ENCODE results near the gene SSBP4.
"Not testable (repeated sequence)": the region's sequence is repeated elsewhere in the genome, so short reads cannot be mapped to it uniquely, and the experiment has no call there.

Gene SSBP4

DNA sequence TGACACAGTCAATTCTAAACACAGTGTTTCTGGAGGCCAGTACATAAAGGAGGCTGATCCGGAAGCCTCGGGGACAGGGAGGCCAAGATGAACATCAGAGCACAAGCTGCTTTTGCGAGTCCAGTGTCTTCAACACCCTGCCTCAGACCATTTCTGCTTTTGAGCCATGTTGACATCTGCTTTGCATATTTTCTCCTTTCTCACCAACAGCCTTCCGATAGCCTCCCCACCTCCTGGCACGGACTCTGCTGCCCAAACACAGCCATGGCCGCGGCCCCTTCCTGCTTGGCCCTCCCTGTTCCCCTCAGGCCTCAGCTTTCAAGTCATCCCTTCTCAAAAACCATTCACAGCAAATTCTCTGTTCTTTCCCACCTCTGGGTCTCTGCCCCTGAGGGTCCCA lies 25.4 kb upstream of the SSBP4 start:
- DNase-seq (ENCODE audit: low read depth) = no peak

DNA sequence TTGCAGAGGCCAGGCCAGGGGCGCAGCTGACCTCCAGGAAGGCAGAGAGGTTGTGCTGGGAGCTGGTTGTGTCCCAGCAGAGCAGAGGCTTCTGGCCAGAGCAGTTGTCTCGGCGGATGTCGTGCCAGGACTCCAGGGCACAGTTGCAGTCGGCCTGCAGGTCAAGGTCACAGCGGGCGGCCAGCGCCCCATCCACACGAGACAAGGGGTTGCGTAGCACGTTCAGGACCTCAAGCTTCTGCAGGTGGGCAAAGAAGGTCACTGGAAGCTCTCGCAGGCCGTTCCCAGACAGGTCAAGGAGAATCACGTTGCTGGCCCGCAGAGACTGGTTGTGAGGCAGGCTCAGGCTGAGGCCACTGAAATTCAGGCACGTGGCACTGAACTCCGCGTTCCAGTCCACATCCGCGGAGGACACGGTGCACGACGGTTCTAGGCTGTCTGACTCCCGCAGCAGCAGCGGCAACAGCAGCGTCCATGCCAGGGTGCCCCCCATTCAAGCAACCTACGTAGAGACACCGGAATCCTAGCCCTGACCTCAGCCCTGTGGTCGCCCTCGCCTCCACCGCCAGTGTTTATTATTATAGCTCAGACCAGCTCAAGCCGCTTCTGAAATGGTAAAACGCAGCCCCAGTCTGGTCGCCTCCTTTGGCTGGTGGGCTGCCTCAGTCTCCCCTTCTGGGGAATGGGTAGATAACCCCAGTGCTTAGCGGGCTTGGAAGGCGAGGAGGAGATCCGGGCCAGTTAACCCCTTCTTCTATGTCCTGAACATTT lies 22.5 kb upstream of the SSBP4 start:
- no peak for DNase-seq (ENCODE audit: low read depth)

DNA sequence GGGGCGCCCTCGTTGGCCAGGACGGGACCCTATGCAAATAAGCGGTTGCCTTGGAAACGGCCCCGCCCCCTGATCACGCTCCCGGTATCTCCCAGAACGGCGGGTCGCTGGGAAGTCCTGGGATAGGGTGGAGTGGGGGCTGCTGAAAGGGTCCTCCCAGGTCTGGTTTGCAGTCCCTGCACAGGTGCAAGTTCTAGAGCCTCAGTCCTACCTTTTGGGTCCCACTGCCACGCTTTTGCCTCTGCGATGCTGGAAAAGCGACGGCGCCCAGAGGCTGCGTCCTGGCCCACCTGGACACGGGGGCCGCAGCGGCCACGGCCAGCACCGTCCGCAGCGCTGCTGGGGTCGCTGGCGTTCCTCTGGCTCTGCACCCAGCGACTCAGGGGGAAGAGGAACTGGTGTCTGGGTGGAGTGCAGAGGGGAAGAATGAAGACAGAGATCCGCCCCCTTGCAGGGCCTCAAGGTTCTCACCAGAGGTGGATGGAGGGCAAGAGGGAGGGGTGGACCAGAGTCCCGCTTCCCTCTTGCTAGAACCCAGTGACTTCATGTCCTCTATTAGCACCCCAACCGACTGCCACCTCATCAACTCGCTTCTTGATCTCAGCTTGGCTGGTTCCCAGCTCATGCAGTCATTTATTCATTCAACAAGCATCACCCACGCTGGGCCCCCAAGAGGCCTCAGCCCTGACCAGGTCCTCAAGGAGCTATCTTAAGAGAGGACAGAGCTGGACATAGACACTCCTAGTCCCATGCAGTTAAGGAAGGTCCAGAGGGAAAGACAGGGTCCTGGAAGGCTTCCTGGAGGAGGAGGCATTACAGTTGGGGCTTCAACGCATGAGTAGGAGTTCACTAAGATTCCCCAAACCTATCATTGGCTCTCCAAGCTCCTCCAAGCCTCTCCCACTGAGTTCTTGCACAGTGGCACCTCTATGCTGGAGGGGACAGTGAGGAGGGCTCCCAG lies 21.7 kb upstream of the SSBP4 start, which contains the start of gene LRRC25:
Gene LRRC25 (minus strand): TSS at position 381 of the 961 bp plus-strand sequence. CDS start 659 bp downstream, outside the sequence.
- no peak for DNase-seq (ENCODE audit: low read depth)

DNA sequence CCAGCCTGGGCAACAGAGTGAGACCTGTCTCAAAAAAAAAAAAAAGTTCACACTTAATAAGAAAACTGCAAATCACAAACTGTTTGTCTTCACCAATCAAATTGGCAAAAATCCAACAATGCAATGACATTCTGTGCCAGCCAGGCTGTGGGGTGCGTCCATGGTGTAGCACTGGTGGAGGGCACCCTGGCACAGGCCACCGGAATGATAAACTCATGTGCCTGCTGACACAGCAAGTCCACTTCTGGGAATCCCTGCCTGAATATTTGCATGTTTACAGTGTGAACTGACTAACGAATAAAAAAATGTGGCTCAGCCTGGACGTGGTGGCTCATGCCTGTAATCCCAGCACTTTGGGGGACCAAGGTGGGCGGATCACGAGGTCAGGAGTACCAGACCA lies 20.2 kb upstream of the SSBP4 start:
- no peak for DNase-seq (ENCODE audit: low read depth)

DNA sequence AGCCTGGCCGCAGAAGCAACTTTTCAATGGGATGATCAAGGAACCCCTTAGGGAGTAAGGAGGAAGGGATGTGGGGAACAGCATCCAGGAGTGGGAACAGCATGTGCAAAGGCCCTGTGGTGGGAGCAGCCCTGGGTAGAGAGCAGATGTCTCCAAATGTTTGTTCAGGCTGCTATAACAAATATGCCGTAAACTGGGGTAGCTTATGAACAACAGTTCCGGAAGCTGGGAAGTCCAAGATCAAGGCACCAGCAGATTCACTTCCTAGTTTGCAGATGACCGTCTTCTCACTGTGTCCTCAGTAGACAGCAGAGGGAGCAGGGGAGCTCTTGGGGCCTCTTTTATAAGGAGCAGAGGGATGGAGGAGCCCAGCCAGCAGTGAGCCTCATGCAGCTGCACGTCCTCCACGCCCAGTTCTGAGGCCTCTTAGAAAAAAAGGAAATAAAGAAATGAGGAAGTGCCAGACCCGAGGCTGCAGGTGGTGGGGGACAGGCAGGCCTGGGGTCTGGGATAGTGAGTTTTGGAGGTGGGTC lies 17.6 kb upstream of the SSBP4 start:
- no peak for DNase-seq (ENCODE audit: low read depth)

DNA sequence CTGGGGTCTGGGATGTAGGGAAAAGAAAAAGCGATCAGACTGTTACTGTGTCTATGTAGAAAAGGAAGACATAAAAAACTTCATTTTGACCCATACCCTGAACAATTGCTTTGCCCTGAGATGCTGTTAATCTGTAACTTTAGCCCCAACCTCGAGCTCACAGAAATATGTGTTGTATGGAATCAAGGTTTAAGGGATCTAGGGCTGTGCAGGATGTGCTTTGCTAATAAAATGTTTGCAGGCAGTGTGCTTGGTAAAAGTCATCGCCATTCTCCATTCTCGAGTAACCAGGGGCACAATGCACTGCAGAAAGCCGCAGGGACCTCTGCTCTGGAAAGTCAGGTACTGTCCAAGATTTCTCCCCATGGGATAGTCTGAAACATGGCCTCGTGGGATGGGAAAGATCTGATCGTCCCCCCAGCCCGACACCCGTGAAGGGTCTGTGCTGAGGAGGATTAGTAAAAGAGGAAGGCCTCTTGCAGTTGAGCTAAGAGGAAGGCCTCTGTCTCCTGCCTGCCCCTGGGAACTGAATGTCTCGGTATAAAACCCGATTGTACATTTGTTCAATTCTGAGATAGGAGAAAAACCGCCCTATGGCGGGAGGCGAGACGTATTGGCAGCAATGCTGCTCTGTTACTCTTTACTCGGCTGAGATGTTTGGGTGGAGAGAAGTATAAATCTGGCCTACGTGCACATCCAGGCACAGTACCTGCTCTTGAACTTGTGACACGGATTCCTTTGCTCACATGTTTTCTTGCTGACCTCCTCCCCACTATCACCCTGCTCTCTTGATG lies 16.5 kb upstream of the SSBP4 start:
- DNase-seq (ENCODE audit: low read depth) = not testable (repeated sequence)

DNA sequence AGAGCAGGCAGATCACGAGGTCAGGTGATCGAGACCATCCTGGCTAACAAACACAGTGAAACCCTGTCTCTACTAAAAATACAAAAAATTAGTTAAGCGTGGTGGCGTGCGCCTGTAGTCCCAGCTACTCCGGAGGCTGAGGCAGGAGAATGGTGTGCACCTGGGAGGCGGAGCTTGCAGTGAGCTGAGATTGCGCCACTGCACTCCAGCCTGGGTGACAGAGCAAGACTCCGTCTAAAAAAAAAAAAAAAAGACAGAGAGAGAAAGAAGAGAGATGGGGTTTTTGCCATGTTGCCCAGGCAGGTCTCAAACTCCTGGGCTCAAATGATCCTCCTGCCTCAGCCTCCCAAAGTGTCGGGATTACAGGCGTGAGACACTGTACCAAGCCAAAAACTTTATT lies 13.4 kb upstream of the SSBP4 start:
- DNase-seq (ENCODE audit: low read depth) = not testable (repeated sequence)

DNA sequence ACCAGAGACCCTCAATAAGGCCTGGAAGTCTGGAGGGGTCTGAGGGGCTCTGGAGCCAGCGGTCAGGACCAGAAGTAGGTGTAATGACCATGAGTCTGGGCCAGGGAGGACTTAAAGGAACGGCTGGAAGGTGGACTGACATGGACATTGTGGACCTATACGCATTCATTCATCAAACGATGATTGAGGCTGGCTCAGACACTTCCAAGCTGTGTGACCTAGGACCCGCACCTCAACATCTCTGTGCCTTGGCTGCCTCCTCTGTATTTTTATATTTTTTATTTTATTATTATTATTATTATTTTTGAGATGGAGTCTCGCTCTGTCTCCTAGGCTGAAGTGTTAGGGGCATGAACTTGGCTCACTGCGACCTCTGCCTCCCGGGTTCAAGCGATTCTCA lies 12.4 kb upstream of the SSBP4 start:
- DNase-seq (ENCODE audit: low read depth) = no peak

DNA sequence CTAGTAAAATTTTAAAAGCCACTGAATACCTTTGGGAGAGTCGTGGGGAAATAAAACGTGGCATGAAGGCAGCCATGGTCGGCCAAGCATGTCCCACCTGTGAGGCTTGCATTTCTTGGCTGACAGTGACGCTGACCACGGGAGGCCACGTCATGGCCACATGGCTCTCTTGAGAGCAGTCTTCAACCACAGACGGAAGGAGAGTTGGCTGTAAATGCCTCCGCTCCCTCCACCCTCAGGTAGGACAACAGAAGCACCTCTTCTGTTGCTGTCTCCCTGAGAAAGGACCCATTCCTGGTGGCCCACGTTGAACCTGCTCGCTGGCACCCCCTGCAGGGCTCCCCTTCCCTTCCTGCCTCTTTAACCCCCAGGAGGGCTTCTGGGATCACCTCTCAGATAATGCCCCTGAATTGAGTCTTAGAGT lies 11.1 kb upstream of the SSBP4 start:
- DNase-seq (ENCODE audit: low read depth) = no peak

DNA sequence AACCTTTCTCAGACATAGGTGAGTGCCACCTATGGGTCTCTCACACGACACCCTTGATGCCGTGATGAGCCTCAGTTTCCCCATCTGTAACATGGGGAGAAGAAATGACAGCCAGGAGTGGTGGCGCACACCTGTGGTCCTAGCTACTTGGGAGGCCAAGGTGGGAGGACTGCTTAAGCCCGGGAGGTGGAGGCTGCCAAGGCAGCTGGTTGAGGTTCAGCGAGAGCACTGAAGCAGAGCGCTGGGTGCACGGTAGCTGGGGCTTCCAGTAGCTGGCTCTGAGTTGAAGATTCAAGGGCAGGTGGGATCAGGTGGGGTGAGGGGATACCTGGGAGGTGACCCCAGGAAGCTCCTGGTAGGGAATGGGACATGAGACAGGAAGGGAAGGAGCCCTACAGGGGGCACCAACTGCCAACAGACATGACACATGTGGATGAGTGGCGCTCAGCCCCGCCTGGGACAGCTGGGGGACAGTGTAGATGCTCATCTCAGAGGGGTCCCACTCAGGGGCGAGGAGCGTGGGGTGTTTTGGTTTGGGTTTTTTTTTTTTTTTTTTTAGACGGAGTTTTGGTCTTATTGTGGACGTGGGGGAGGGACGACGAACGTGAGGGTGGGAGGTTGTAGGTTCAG lies 6.5 kb upstream of the SSBP4 start:
- DNase-seq (ENCODE audit: low read depth) = no peak

DNA sequence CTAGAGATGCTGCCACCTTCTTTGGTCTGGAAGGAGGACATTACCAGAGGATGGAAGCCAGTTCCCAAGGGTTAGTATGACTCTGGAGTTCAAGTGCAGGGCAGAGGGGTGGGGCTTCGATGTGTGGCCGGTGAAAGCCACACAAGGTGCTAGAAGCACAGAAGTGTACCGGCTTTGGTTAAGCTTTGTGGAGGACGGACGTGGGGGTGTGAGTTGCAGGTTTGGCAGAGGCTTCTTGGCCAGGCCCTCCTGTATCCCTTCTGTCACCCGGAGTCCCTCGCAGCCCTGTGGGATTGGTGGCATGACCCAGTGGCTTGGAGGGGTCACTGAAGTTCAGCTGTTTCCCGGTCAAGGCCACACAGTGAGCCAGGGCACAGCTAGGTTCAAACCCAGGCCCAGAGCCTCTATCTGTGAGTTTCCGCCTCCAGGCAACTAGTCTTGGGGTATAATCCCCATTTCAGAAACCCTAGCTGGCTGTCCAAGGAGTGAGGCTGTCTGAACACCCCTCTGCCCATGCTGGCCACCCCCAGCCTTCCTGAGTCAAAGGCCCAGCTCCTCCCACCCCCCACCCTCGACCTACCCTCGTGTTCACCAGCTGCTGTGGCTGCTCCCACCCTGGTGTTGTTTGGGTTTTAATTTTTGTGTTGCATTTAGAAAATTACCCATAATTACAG lies 4.6 kb upstream of the SSBP4 start:
- no peak for DNase-seq (ENCODE audit: low read depth)

DNA sequence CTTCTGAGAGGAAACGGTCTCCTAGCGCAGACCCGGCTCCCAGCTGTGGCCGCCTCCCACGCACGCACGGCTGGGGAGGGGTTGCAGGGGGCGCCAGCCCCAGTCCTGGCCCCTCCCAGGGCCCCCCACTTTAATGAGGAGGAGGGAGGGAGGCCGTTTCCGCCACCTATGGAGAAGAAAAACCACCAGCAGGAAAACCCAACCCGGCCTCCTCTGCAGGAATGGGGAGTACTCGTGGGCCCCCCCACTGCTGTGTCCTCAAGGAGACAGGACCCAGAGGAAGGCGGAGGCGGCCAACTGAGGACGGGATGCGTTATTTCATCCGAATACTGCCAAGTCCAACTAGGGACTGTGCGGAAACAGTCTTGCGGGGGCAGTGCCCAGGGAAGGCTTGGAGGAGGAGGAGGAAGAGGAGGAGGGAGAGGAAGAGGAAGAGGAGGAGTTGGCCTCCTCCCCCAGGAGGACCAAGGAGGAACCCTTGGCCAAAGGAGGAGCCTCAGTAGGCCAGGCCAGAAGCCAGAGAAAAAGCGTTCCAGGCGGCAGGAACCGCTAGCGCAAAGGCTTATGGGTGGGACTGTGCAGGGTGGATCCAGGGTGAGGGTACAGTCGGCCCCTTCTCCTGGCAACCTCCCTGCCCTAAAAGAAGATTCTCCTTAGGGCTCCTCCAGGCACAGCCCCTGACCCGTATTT lies 3.9 kb upstream of the SSBP4 start:
- no peak for DNase-seq (ENCODE audit: low read depth)

DNA sequence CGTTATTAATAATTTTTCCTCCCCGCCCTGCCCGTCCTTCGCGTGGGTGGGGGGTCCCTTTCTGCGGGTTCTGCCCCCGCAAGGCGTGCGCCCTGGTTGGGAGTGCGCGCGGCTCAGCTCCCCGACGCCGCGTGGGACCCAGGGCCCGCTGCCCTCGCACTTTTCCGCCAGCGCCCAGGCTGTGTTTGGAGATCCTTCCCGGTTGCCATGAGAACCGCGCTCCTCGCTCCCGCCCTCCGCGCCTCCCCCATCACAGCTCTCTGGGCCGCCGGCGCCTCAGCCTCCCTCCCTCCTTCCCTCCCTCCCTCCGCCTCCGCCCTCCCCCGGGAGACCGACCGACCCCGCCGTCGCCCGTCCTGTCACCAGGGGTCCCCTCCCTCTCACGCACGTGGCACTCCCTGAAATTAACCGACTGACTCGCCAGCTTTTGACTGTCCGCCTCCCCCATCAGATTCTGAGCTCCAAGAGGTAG lies 2.4 kb upstream of the SSBP4 start:
- DNase-seq (ENCODE audit: low read depth) = no peak

DNA sequence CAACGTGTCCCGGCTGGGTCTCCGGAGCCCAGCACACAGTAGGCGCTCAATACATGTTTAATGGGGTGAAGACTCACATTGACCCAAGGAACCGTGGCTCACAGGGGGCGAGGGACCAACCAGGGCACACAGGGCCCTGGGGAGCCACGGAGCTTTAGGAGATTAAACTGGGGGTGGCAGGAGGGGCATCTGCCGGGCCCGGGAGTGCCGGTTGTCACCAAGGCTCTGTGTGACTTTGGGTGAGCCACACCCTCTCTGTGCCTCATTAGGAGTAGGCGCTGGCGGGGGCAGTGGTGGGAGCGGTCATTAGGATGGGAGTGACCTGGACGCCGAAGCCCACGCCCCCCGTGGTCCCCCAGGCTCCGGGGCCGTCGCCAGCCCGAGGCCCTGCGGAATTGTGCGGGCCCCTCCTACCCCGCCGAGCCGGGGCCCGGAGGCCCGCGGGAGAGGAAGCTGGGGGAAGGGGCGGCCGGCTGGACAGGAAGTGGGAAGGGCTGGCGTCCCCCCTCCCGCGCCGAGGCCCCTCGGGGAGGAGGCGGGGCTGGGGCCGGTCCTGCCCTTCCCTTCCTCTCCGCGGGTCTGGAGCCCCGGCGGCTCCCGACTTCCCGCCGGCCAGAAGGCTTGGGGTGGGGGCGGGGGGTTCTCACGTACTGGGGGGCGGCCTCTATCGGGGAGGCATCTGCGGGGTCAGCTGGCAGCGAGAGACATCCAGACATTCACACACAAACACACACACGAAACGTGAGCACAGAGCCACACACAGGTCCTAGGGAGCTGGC lies 1.8 kb upstream of the SSBP4 start:
- no peak for DNase-seq (ENCODE audit: low read depth)

DNA sequence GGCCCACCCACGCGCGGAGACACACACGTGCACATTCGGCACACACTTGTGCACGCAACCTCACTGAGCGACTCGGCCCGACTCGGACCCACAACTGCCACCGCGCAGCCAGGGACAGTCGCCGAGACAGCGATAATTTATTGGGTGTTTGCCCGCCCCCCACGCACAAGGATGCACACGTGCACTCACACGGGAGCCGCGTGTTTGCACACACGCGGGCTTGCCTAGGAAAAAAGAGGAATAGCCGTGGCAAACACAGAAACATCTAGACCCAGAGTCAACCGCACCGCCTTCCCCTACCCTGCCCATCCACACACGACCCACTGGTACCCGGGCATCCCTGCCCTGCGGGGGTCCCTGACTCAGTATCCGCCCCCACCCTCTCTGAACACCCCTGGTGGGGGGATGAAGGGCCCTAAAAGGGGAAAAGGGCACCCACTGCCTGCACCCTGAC lies 1.1 kb upstream of the SSBP4 start:
- no peak for DNase-seq (ENCODE audit: low read depth)

DNA sequence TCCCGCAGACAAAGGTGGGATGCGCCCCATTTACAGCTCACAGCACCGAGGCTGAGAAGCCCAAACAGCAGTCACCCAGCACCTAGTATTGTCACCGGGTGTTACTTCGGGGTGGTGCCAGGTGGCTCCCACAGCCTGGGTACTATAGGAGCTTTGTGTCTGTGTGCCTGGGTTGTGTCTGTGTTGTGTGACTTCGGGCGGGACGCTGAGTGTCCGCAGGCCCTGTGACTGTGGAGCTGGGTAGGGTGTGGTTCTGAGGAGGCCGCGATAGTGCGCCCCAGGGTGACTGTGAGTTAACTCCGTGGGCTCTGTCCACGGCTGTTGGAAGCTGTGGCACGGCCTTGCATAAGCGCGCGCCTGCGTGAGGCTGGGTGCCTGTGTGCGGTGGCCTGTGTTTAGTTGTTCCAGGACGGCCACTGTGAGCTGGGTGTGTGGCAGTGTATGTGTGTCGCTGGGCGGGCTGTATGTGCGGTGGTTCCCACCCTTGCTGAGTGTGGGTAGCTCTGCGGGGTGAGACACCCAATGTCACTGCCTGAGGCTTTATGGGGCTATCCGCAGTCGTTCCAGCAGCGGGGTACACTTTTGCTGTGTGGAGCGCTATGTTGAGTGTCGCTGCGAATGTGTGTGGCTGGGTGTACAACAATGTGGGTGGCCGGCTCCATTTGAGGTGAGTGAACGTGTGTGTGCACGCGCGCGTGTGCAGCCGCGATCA lies 559 bp upstream of the SSBP4 start:
- no peak for DNase-seq (ENCODE audit: low read depth)

DNA sequence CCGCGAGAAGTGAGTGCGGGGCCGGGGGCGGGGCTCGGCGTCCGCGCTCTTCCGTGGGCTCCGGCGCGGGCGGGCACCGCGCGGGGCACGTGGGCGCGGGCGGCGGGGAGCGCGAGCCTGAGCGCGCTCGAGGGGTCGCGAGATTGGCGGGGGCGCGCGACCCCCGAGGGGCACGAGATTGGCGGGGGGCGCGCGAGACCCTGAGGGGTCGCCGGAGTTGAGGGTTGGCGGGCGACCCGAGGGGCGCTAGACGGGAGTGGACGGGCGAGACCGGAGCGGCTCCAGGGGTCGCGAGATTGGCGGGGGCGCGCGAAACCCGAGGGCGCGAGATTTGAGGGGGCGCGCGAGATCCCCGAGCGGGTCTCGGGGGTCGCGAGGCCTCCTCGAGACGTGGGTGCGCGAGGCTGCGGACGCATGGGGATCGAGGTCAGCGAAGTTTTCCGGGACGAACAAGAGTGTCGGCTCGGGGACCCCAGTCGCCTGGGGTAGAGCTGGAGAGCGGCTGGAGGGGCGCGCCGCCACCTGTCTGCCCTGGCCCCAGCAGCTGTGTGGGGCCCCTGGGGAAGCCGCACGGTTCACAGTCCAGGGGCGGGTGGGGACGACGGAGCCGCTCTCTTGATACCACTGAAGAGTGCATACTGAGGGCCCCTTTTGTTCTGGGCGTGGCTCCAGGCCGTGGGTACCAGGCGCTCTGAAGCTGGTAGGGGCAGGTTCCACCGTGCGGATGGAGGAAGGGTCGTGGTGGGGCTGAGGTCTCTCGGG lies 682 bp downstream of the SSBP4 start:
- no peak for DNase-seq (ENCODE audit: low read depth)

DNA sequence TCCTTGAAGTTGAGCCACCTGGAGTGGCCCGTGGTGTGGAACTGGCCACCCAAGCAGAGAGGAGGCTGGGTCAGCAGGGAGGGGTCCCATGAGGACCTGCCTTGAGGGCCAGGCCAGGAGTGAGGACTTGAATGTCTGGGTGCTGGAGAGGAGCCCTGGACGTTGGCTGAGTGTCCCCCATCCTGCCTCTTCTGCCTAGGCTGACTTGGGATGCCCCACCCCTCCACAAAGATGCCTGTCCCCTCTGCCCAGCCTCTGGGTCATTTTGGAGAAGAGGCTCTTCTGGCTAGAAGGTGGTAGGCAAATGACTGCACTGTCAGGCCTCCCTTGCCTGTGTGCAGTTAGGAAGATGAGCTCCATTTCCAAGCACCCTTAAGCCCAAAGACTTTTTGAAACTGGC lies 1.7 kb downstream of the SSBP4 start:
- DNase-seq (ENCODE audit: low read depth) = no peak

All from GM04503 (cell line).